HG02885 (cell line): ENCODE measurements around the gene C1orf116.

Experiments used
- ATAC-seq: cut with Tn5 transposase; IDR thresholded peaks from one replicate; pipeline ENCODE4 v1.9.1; 2021; ENCODE audit warnings: mild to moderate bottlenecking; ENCODE audit not compliant: unreplicated experiment, poor library complexity

The C1orf116 gene

GRCh38 chr1:207004931-207005830 lies 27.4 kb downstream of the C1orf116 start:
- ATAC-seq: no peak

GRCh38 chr1:207003210-207003609 lies 29.3 kb downstream of the C1orf116 start:
- ATAC-seq: no peak

- ATAC-seq: no peak
Measured at GRCh38 chr1:207002724-207003146, 29.8 kb downstream of the C1orf116 start.

GRCh38 chr1:207001492-207002245 lies 30.9 kb downstream of the C1orf116 start:
- no peak for ATAC-seq

GRCh38 chr1:207000651-207001291 lies 31.8 kb downstream of the C1orf116 start:
- no peak for ATAC-seq

- no peak for ATAC-seq
Measured at GRCh38 chr1:206998816-206999215, 33.7 kb downstream of the C1orf116 start.

GRCh38 chr1:206992790-206993189 lies 39.8 kb downstream of the C1orf116 start:
- no peak for ATAC-seq

GRCh38 chr1:206987873-206988272 lies 44.7 kb downstream of the C1orf116 start:
- no peak for ATAC-seq

GRCh38 chr1:206986885-206987284 lies 45.7 kb downstream of the C1orf116 start:
- ATAC-seq: no peak

GRCh38 chr1:206986402-206986801 lies 46.2 kb downstream of the C1orf116 start:
- no peak for ATAC-seq

- no peak for ATAC-seq
Measured at GRCh38 chr1:206985162-206985749, 47.3 kb downstream of the C1orf116 start.

GRCh38 chr1:206982216-206982615 lies 50.3 kb downstream of the C1orf116 start:
- peak; percentile 50 for ATAC-seq

GRCh38 chr1:206979379-206980043 lies 53.0 kb downstream of the C1orf116 start:
- no peak for ATAC-seq

- no peak for ATAC-seq
Measured at GRCh38 chr1:206978259-206978658, 54.3 kb downstream of the C1orf116 start.

- ATAC-seq: no peak
Measured at GRCh38 chr1:206975306-206975705, 57.2 kb downstream of the C1orf116 start.

- ATAC-seq: no peak
Measured at GRCh38 chr1:206974140-206974539, 58.4 kb downstream of the C1orf116 start.

- no peak for ATAC-seq
Measured at GRCh38 chr1:206972728-206973127, 59.8 kb downstream of the C1orf116 start.

GRCh38 chr1:206971029-206971655 lies 61.4 kb downstream of the C1orf116 start:
- ATAC-seq: peak; percentile 79

- no peak for ATAC-seq
Measured at GRCh38 chr1:206970446-206970845, 62.1 kb downstream of the C1orf116 start, which contains the start of gene FCAMR. Gene FCAMR, minus strand, starts transcription at chr1:206970460. Its CDS starts 335 bp downstream, at chr1:206970125.
